Measurements from ENCODE around the gene STX2. TPM values are rescaled to one million over a fixed set of nuclear protein-coding genes. Genes with fewer than 3 reads are reported as not detected.

Gene STX2
- polyA plus RNA-seq, 1 donor from 2014 or later, result 67.0 TPM

GRCh38 chr12:130847112-130847511 is 8.1 kb upstream of the STX2 start:
- no peak overlapping the region for H3K4me3 ChIP-seq (ENCODE audit: low read length)
- H3K27ac ChIP-seq (ENCODE audit: low read length), result no peak overlapping the region
- no peaks in the 10 kb centered on the region for H3K36me3 ChIP-seq (ENCODE audit: insufficient read depth, low read length)
- TF ChIP-seq CTCF (IDR thresholded peaks at IDR 0.05; ENCODE audit: poor library complexity, severe bottlenecking) (no peak), EZH2 (IDR thresholded peaks at IDR 0.05; ENCODE audit: borderline replicate concordance, insufficient read depth, low read length, poor library complexity, severe bottlenecking) (no peak), MXI1 (conservative IDR thresholded peaks at IDR 0.05; ENCODE audit: poor library complexity, severe bottlenecking) (no peak), POLR2AphosphoS5 (IDR thresholded peaks at IDR 0.05) (no peak), SMC3 (conservative IDR thresholded peaks at IDR 0.05; ENCODE audit: poor library complexity) (no peak)
- H3K27me3 ChIP-seq (ENCODE audit: insufficient read depth, low read depth, low read length), result no peaks in the 10 kb centered on the region
- no peak overlapping the region for H3K9ac ChIP-seq (ENCODE audit: low read length)
- H3K9me2 ChIP-seq (ENCODE audit: insufficient read depth, low read length), result no peaks in the 10 kb centered on the region
- H3K4me2 ChIP-seq (ENCODE audit: low read length), result no peak overlapping the region
- H3K79me2 ChIP-seq (replicated peaks; ENCODE audit: insufficient read depth, low read length), result no peaks in the 10 kb centered on the region
- no peaks in the 10 kb centered on the region for H3F3A ChIP-seq (ENCODE audit: insufficient read depth, low read length, poor library complexity, severe bottlenecking)
- H3K9me3 ChIP-seq (ENCODE audit: low read length), result no peaks in the 10 kb centered on the region
- no peak overlapping the region for H2AFZ ChIP-seq (ENCODE audit: low read depth, low read length)
- H4K20me1 ChIP-seq (ENCODE audit: insufficient read depth), result no peaks in the 10 kb centered on the region

- Histone ChIP-seq H3K4me3 (ENCODE audit: low read length) (no peak overlapping the region), H3K27ac (ENCODE audit: low read length) (no peak overlapping the region)
Measured at GRCh38 chr12:130846369-130846768, 7.3 kb upstream of the STX2 start.

GRCh38 chr12:130839770-130840404 is 837 bp upstream of the STX2 start:
- Histone ChIP-seq H3K27ac (ENCODE audit: low read length) (peak overlapping the region; percentile 48), H3K9ac (ENCODE audit: low read length) (peak overlapping the region; percentile 44), H3K36me3 (ENCODE audit: insufficient read depth, low read length) (no peaks in the 10 kb centered on the region), H3K4me3 (ENCODE audit: low read length) (peak overlapping the region; percentile 61), H3F3A (ENCODE audit: insufficient read depth, low read length, poor library complexity, severe bottlenecking) (no peaks in the 10 kb centered on the region), H4K20me1 (ENCODE audit: insufficient read depth) (no peaks in the 10 kb centered on the region), H3K9me2 (ENCODE audit: insufficient read depth, low read length) (no peaks in the 10 kb centered on the region), H3K27me3 (ENCODE audit: insufficient read depth, low read depth, low read length) (no peaks in the 10 kb centered on the region), H2AFZ (ENCODE audit: low read depth, low read length) (peak overlapping the region; percentile 25), H3K9me3 (ENCODE audit: low read length) (no peaks in the 10 kb centered on the region), H3K79me2 (replicated peaks; ENCODE audit: insufficient read depth, low read length) (peaks cover 30% of the 10 kb centered on the region), H3K4me2 (ENCODE audit: low read length) (peak overlapping the region; percentile 61)
- no peak for TF ChIP-seq POLR2AphosphoS5 (IDR thresholded peaks at IDR 0.05)
- TF ChIP-seq SMC3 (conservative IDR thresholded peaks at IDR 0.05; ENCODE audit: poor library complexity), result no peak
- TF ChIP-seq EP300 (conservative IDR thresholded peaks at IDR 0.05; ENCODE audit: poor library complexity, severe bottlenecking), result no peak
- no peak for TF ChIP-seq TAF1 (IDR thresholded peaks at IDR 0.05; ENCODE audit: low read depth)

More at GRCh38 chr12:130846369-130846768, 7.3 kb upstream of the STX2 start:
- no peaks in the 10 kb centered on the region for H3K79me2 ChIP-seq (replicated peaks; ENCODE audit: insufficient read depth, low read length)
- H3K27me3 ChIP-seq (ENCODE audit: insufficient read depth, low read depth, low read length), result no peaks in the 10 kb centered on the region
- no peaks in the 10 kb centered on the region for H4K20me1 ChIP-seq (ENCODE audit: insufficient read depth)
- H3K36me3 ChIP-seq (ENCODE audit: insufficient read depth, low read length), result no peaks in the 10 kb centered on the region
- no peaks in the 10 kb centered on the region for H3K9me2 ChIP-seq (ENCODE audit: insufficient read depth, low read length)
- H2AFZ ChIP-seq (ENCODE audit: low read depth, low read length), result no peak overlapping the region
- H3K9me3 ChIP-seq (ENCODE audit: low read length), result no peaks in the 10 kb centered on the region
- H3F3A ChIP-seq (ENCODE audit: insufficient read depth, low read length, poor library complexity, severe bottlenecking), result no peaks in the 10 kb centered on the region
- no peak for TF ChIP-seq MXI1 (conservative IDR thresholded peaks at IDR 0.05; ENCODE audit: poor library complexity, severe bottlenecking)
- TF ChIP-seq EZH2 (IDR thresholded peaks at IDR 0.05; ENCODE audit: borderline replicate concordance, insufficient read depth, low read length, poor library complexity, severe bottlenecking), result no peak
- TF ChIP-seq TAF1 (IDR thresholded peaks at IDR 0.05; ENCODE audit: low read depth), result no peak
- TF ChIP-seq SMC3 (conservative IDR thresholded peaks at IDR 0.05; ENCODE audit: poor library complexity), result no peak
- TF ChIP-seq EP300 (conservative IDR thresholded peaks at IDR 0.05; ENCODE audit: poor library complexity, severe bottlenecking), result no peak
- H3K4me2 ChIP-seq (ENCODE audit: low read length), result no peak overlapping the region
- no peak overlapping the region for H3K9ac ChIP-seq (ENCODE audit: low read length)
